BE2C (cell line): Measurements from ENCODE around the gene FAM240A. TPM values are rescaled to one million over a fixed set of nuclear protein-coding genes. Genes with fewer than 3 reads are reported as not detected.

Experiments used
- DNase-seq: peaks from one replicate; pipeline ENCODE4 v3.0.0-alpha.2; 2020
- H3K27me3 ChIP-seq: fragments of 250-450 bp; sonication (Bioruptor Pico); 2 replicates; pipeline ENCODE4 v1.5.1; 2020; ENCODE audit warnings: mild to moderate bottlenecking
- H3K36me3 ChIP-seq: fragments of 250-450 bp; sonication (Bioruptor Pico); 2 replicates; pipeline ENCODE4 v1.5.1; 2020; ENCODE audit warnings: mild to moderate bottlenecking
- H3K4me1 ChIP-seq: fragments of 250-450 bp; sonication (Bioruptor Pico); 2 replicates; pipeline ENCODE4 v1.5.1; 2020
- H3K4me3 ChIP-seq: 2 replicates; pipeline ENCODE4 v1.5.1; 2011; ENCODE audit warnings: low read depth, low read length
- H3K9me3 ChIP-seq: fragments of 250-450 bp; sonication (Bioruptor Pico); 2 replicates; pipeline ENCODE4 v1.5.1; 2020
- polyA plus RNA-seq: library from polyadenylated mRNA; unstranded; fragments of >200 nt; gene quantifications from one replicate; pipeline ENCODE4 v1.2.1, GENCODE V29; 2012; ENCODE audit warnings: low read depth, missing spikeins; ENCODE audit not compliant: insufficient read length, insufficient read depth
- TF ChIP-seq, protein P1 (sequence below): IDR thresholded peaks from 2 replicates; pipeline ENCODE4 v1.5.1; 2012; ENCODE audit warnings: mild to moderate bottlenecking, low read depth, low read length

FAM240A gene
- not detected for polyA plus RNA-seq

- no peak for DNase-seq
- H3K9me3 ChIP-seq: no peaks in the 10 kb centered on the region
- no peaks in the 10 kb centered on the region; the same call in 1 of the 2 replicates for H3K4me1 ChIP-seq
- H3K27me3 ChIP-seq: no peaks in the 10 kb centered on the region
- H3K4me3 ChIP-seq: no peak within 1 kb of the TSS
- no peaks in the 10 kb centered on the region for H3K36me3 ChIP-seq
- TF ChIP-seq, protein P1, sequence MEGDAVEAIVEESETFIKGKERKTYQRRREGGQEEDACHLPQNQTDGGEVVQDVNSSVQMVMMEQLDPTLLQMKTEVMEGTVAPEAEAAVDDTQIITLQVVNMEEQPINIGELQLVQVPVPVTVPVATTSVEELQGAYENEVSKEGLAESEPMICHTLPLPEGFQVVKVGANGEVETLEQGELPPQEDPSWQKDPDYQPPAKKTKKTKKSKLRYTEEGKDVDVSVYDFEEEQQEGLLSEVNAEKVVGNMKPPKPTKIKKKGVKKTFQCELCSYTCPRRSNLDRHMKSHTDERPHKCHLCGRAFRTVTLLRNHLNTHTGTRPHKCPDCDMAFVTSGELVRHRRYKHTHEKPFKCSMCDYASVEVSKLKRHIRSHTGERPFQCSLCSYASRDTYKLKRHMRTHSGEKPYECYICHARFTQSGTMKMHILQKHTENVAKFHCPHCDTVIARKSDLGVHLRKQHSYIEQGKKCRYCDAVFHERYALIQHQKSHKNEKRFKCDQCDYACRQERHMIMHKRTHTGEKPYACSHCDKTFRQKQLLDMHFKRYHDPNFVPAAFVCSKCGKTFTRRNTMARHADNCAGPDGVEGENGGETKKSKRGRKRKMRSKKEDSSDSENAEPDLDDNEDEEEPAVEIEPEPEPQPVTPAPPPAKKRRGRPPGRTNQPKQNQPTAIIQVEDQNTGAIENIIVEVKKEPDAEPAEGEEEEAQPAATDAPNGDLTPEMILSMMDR: no peak
Observed at GRCh38 chr3:46612324-46612723, at the start of gene FAM240A. TSS of gene FAM240A (plus strand) at chr3:46612525. CDS start at chr3:46612684, 159 bp downstream.

GRCh38 chr3:46564190-46565021, 47.9 kb upstream of the FAM240A start:
- no peaks in the 10 kb centered on the region for H3K4me1 ChIP-seq
- H3K36me3 ChIP-seq: no peaks in the 10 kb centered on the region
- no peak for DNase-seq
- TF ChIP-seq, protein P1: no peak
- H3K27me3 ChIP-seq: no peaks in the 10 kb centered on the region
- H3K9me3 ChIP-seq: no peaks in the 10 kb centered on the region
- H3K4me3 ChIP-seq: no peak overlapping the region

DNA sequence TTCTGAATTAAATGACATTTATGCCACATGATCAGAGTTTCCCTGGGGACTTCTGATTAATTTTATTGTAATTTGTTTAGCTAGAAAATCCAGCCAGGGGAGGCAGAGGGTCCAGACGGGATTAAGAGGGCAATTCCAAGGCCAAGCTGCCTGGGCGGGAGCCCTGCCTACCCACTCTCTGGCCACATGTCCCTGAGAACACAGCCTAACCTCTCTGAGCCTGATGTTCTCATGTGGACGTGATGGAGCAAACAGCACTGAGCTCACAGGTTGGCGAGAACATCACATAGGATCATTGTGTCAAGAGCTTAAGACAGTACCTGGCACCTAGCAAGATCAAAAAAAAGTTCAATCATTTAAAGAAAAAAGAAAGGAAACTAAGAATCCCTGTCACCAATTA, 47.2 kb upstream of the FAM240A start:
- no peak overlapping the region; the same call in 1 of the 2 replicates for H3K4me3 ChIP-seq
- H3K4me1 ChIP-seq: no peaks in the 10 kb centered on the region
- no peaks in the 10 kb centered on the region for H3K9me3 ChIP-seq
- no peaks in the 10 kb centered on the region for H3K36me3 ChIP-seq
- DNase-seq: no peak
- H3K27me3 ChIP-seq: no peaks in the 10 kb centered on the region
- TF ChIP-seq, protein P1: no peak

DNA sequence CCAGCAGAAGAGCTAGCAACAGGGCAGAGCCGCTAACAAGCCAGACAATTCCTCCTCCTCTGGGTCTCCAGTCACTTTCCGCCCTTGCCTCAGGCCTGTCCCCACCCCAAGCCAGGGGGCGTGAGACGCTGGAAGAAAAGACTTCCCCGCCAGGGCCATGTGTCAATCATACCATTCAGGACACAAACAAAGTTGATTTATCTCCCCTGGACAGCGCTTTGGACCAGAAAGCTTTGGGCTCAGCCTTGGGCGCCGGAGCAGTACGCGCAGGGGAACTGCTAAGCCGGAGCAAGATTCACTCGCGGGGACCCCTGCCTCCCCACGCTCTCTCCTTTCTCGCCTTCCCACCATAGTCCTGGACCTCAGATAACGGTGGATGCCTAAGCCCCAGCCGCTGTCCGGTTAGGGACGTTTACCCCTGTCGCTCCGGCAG, 46.7 kb upstream of the FAM240A start:
- DNase-seq: peak; percentile 12
- Histone ChIP-seq H3K4me3 (peak overlapping the region; percentile 59), H3K36me3 (no peaks in the 10 kb centered on the region), H3K27me3 (no peaks in the 10 kb centered on the region), H3K9me3 (no peaks in the 10 kb centered on the region), H3K4me1 (no peaks in the 10 kb centered on the region)
- TF ChIP-seq, protein P1: 0 out of 2 replicates have a peak, but pooled peaks have one; percentile 3

GRCh38 chr3:46566040-46566641, 46.2 kb upstream of the FAM240A start, which contains the start of gene LRRC2:
TSS of gene LRRC2 (minus strand) at chr3:46566302. CDS start at chr3:46551591, 14,711 bp downstream.
- TF ChIP-seq, protein P1: no peak
- no peaks in the 10 kb centered on the region for H3K27me3 ChIP-seq
- no peaks in the 10 kb centered on the region for H3K9me3 ChIP-seq
- no peaks in the 10 kb centered on the region for H3K36me3 ChIP-seq
- DNase-seq: peak; percentile 59
- peak within 1 kb of the TSS; percentile 59 for H3K4me3 ChIP-seq
- H3K4me1 ChIP-seq: no peaks in the 10 kb centered on the region
